Measurements from ENCODE around the gene PCDH17. TPM values are rescaled to one million over a fixed set of nuclear protein-coding genes. Genes with fewer than 3 reads are reported as not detected.

The PCDH17 gene
- total and polyA plus RNA-seq, 2 of the 8 experiments (the other 6 are each of a cell fraction or from before 2014, with no cell fraction given): 0.20 to 0.60 TPM

GRCh38 chr13:57640607-57641006, 9.1 kb downstream of the PCDH17 start:
- Histone ChIP-seq H4K20me1 (replicated peaks in 1 of 2; ENCODE audit: control insufficient read depth in 1 of 2, insufficient read depth in 2 of 2, low read length in 2 of 2) (no peaks in the 10 kb centered on the region), H3K27me3 (replicated peaks in 1 of 4; ENCODE audit: control insufficient read depth in 3 of 4, extremely low read depth in 1 of 4, insufficient read depth in 3 of 4, low read length in 3 of 4) (no peaks in the 10 kb centered on the region; a peak in 1 of 7 replicates), H3K27ac (ENCODE audit: low read depth, low read length) (no peak overlapping the region), H3K23ac (ENCODE audit: insufficient read length) (no peak overlapping the region), H2AFZ (ENCODE audit: low read length) (no peak overlapping the region), H3K23me2 (ENCODE audit: low read depth, low read length) (no peaks in the 10 kb centered on the region), H2BK20ac (ENCODE audit: low read length) (no peak overlapping the region), H4K5ac (ENCODE audit: insufficient read length, low read depth, low read length) (no peak overlapping the region), H3K79me1 (ENCODE audit: low read depth, low read length) (no peaks in the 10 kb centered on the region), H3K4ac (replicated peaks; ENCODE audit: insufficient read length, low read depth, low read length) (no peak overlapping the region), H4K8ac (ENCODE audit: extremely low read depth, insufficient read depth, low read length) (no peak overlapping the region), H3K56ac (replicated peaks; ENCODE audit: insufficient read length, low read depth, low read length) (no peak overlapping the region), H3K18ac (ENCODE audit: extremely low read depth, low read length) (no peak overlapping the region), H2BK120ac (replicated peaks; ENCODE audit: low read depth, low read length) (no peak overlapping the region), H3K79me2 (ENCODE audit: control insufficient read depth in 1 of 2, insufficient read depth in 2 of 2, low read length in 2 of 2) (no peaks in the 10 kb centered on the region), H2AK5ac (ENCODE audit: low read depth, low read length) (no peak overlapping the region), H2BK12ac (ENCODE audit: low read depth, low read length) (no peak overlapping the region), H3K36me3 (ENCODE audit: control insufficient read depth in 2 of 4, insufficient read depth in 4 of 4, low read length in 3 of 4) (no peaks in the 10 kb centered on the region), H3K9ac (replicated peaks in 1 of 4; ENCODE audit: extremely low read depth in 1 of 4, low read depth in 3 of 4, low read length in 3 of 4) (no peak overlapping the region), H2BK15ac (ENCODE audit: low read length) (no peak overlapping the region), H3K14ac (ENCODE audit: insufficient read length) (no peak overlapping the region), H2BK5ac (ENCODE audit: low read depth, low read length) (no peak overlapping the region), H3K4me1 (replicated peaks in 1 of 4; ENCODE audit: control insufficient read depth in 3 of 4, insufficient read depth in 4 of 4, low read length in 3 of 4) (no peaks in the 10 kb centered on the region), H4K91ac (replicated peaks; ENCODE audit: insufficient read length, low read length) (no peak overlapping the region), H3K4me3 (ENCODE audit: extremely low read depth in 1 of 4, insufficient read depth in 2 of 4, low read depth in 3 of 4, low read length in 4 of 4) (no peak overlapping the region), H3K4me2 (ENCODE audit: insufficient read depth in 1 of 2, low read depth in 2 of 2, low read length in 2 of 2) (no peak overlapping the region), H3K9me3 (ENCODE audit: insufficient read depth in 2 of 2, low read depth in 1 of 2, low read length in 1 of 2) (no peaks in the 10 kb centered on the region)
- ChIA-PET CTCF (ENCODE audit: partially characterized antibody) (interaction anchor here (0.6 kb wide), 1 partner anchor 1484 kb away, joined by 3 read pairs; no protein-coding TSS in a partner anchor), POLR2A (ENCODE audit: partially characterized antibody) (no interaction called here)
- DNase-seq (ENCODE audit: low read depth in 1 of 2, low spot score in 2 of 2) (no peak), FAIRE-seq (no peak)
- TF ChIP-seq RFX5 (IDR thresholded peaks at IDR 0.05; ENCODE audit: borderline replicate concordance, low read depth, low read length) (no peak), EP300 (IDR thresholded peaks at IDR 0.05; ENCODE audit: borderline replicate concordance in 1 of 2, low read depth in 2 of 2, low read length in 2 of 2) (no peak), E2F6 (IDR thresholded peaks at IDR 0.05) (no peak), KDM4A (IDR thresholded peaks at IDR 0.05; ENCODE audit: low read depth, low read length, severe bottlenecking) (no peak)
- WGBS, 2 experiments (ENCODE audit: extremely low coverage in 1 of 2, insufficient coverage in 1 of 2, insufficient read length in 1 of 2, insufficient replicate concordance in 2 of 2, low coverage in 1 of 2, low lambda C conversion rate in 2 of 2, missing lambda C conversion rate in 1 of 2): 88% methylated on average over 4 of the region's 4 CpGs; no CpG with 5 or more reads in 1 of the 2 experiments

All from H1 (cell line).